GM13977 (cell line): ENCODE data around the gene ZNF423.

Experiments
- DNase-seq: peaks from one replicate; pipeline ENCODE4 v3.0.0; 2012; ENCODE audit warnings: low spot score
- CTCF ChIP-seq: IDR thresholded peaks from 2 replicates; pipeline ENCODE4 v1.5.1; 2012; ENCODE audit warnings: mild to moderate bottlenecking, control low read depth; ENCODE audit not compliant: insufficient read depth; ENCODE audit errors: extremely low read depth, missing control alignments
- in situ Hi-C: fragments of 300-500 bp; cut with MboI; formaldehyde crosslinking; loops from one replicate; pipeline ENCODE4 v1.12.0; 2022; ENCODE audit warnings: low sequenced_read_pairs, low pct_unique_long_range_greater_than_20kb, mixed read lengths, inconsistent platforms; ENCODE audit not compliant: unreplicated experiment

ZNF423 gene

GRCh38 chr16:49849037-49849753 is 6.7 kb downstream of the ZNF423 start:
- in situ Hi-C loops = no loop called here
- no peak for DNase-seq
- TF ChIP-seq CTCF = no peak

- no peak for DNase-seq
- no peak for TF ChIP-seq CTCF
- in situ Hi-C loops = no loop called here
Observed at GRCh38 chr16:49848530-49848929, 7.4 kb downstream of the ZNF423 start.

DNA sequence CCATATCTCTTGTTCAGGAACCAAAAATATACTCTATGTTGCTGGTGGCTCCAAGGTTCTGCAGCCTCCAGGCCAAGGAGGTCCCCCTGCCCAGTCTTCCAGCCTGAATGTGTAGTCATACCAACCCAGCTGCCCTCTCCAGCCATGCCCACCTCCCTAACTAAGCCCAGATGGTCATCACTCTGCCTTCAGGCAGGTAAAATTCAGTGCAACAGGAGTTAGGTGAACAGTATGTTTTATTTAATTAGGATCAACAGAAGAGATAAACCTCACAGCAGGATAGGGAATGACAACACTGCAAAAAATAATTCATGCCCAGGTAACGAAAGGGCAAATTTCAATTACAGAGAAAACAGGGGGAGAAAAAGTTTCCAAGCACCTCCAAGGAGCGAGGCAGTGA is 9.1 kb downstream of the ZNF423 start:
- in situ Hi-C loops = no loop called here
- TF ChIP-seq CTCF = no peak
- DNase-seq = no peak

GRCh38 chr16:49844359-49844758 is 11.6 kb downstream of the ZNF423 start:
- in situ Hi-C loops = no loop called here
- TF ChIP-seq CTCF = no peak
- DNase-seq = no peak

DNA sequence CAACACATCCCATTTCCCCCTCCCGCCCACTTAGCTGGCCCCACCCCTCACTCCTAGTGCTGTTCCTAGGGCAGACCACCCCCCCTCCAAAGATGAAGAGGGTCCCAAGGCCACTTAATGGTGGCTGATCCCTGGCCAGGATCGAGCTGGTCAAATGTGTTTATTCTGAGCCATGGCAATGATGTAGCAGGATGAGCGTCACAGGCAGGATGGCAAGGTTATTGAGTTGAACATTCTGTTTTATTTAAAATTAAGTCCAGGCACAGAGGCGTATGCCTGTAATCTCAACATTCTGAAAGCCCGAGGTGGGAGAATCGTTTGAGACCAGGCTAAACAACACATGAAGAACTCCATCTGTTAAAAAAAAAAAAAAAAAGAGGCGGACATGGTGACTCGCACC is 12.2 kb downstream of the ZNF423 start:
- TF ChIP-seq CTCF = no peak
- in situ Hi-C loops = no loop called here
- no peak for DNase-seq

GRCh38 chr16:49842972-49843371 is 12.9 kb downstream of the ZNF423 start:
- in situ Hi-C loops = no loop called here
- no peak for DNase-seq
- TF ChIP-seq CTCF = no peak
